GM18861 (cell line): ENCODE data around the gene NOX1.
A peak's percentile ranks its signal among the peaks of the same experiment; 100 is the strongest.

Experiments
- ATAC-seq: cut with Tn5 transposase; IDR thresholded peaks from one replicate; pipeline ENCODE4 v1.9.1; 2021; ENCODE audit not compliant: unreplicated experiment

Gene NOX1

GRCh38 chrX:100874325-100874724 is at the start of gene NOX1:
Gene NOX1, minus strand, starts transcription at chrX:100874359. Its CDS starts 220 bp downstream, at chrX:100874139.
- ATAC-seq: no peak

DNA sequence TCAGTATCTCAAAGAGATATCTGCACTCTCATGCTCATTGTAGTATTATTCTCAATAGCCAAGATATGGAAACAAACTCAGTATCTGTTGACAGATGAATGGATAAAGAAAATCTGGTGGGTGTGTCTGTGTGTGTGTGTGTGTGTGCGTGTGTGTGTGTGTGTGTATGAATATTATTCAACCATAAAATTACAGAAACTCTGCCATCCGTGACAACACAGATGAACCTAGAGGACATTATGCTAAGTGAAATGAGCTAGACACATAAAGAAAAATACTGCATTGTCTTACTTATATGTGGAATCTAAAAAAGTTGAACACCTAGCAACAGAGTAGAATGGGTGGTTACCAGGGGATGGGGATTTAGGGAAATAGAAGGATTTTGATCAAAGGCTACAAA is 41.4 kb upstream of the NOX1 start:
- ATAC-seq: no peak

DNA sequence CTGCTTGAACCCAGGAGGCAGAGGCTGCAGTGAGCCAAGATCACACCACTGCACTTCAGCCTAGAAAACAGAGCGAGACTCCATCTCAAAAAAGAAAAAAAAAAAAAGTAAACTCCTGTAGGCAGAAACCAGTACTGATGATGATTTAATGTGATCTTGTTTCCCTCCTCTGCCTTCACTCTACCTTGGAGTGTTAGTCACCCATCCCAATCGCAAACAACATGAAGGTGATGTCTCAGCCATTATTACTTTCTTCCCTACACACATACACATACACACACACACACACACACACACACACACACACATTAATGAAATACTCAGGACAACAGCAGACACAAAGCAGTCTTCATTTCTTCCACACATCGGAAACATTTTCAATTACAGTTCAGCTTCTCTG is 39.0 kb upstream of the NOX1 start:
- ATAC-seq: no peak

- no peak for ATAC-seq
Measured at GRCh38 chrX:100911731-100912130, 37.6 kb upstream of the NOX1 start.

- no peak for ATAC-seq
Measured at GRCh38 chrX:100905620-100906019, 31.5 kb upstream of the NOX1 start.

- ATAC-seq: no peak
Measured at GRCh38 chrX:100904433-100904832, 30.3 kb upstream of the NOX1 start.

DNA sequence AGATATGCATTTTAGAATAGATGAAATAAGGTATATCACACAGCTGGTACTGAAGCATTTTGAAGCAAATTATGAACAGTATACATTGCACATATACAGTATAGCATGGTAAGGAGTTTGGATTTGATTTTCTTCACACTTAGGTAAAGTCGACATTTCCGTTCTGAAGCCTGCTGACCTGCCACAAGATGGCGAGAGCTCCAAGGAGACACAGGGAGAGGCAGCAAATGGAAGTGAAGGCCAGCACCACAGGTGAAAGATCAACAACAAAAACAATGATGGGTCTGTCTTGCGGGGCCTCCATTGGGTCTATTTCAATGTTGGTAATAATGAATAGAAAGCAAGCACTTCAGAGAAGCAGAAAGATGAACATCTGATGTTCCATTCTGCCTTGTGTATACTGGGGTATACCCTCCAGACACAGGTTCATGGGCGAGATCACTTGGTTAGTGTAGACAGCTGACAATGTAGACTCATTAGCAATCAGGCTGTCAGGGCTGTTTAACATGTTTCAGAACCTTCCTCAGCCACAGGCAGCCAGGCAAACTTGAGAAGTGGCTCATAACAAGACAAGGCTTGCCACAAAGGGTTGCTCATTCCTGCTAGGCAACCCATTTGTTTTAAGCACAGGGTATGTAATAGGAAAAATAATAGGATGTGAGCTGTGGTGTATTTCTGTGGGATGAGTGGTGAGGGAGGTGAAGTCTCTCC is 21.4 kb upstream of the NOX1 start:
- ATAC-seq: no peak

DNA sequence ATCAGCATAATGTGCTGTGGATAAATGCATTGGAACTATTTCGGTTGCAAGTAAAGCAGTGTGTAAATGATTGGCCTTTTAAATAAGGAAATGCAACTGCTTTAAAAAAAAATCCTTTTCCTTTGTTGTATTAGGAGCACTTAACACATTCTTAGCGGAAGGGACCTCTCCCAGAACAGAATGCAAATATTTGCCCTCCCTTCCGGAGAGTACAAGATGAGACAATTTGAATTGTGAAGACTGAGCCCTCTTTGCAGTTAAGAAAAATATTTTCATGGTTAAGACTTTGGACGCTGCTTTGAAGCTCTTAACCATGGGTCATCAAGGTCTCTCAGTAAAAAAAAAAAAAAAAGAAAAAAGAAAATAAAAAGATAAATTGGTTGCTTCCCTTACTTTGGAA is 9.5 kb upstream of the NOX1 start:
- no peak for ATAC-seq

GRCh38 chrX:100880368-100880767 is 6.2 kb upstream of the NOX1 start:
- ATAC-seq: no peak

- ATAC-seq: no peak
Measured at GRCh38 chrX:100871594-100872560, 2.3 kb downstream of the NOX1 start.

GRCh38 chrX:100870527-100870926 is 3.6 kb downstream of the NOX1 start:
- ATAC-seq: no peak

DNA sequence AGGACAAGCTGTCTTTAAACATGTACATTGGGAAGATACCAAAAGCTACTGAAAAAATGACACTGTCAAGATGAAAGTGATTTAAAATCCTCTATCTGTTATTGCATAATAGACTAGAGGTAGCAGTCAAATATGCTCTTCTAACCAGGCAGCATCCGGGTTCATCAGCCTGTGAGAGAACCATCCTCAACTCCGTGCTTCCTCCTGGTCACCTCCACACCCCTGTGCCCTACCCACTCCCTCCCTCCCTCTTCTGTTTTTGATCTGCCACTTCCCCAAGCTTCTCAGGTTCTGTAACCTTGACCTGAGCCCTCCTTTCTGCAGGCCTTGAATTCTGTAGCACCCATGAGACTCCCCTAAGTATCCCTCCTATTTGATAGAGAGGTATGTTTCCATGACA is 5.9 kb downstream of the NOX1 start:
- no peak for ATAC-seq

- ATAC-seq: no peak
Measured at GRCh38 chrX:100864657-100865391, 9.3 kb downstream of the NOX1 start.

DNA sequence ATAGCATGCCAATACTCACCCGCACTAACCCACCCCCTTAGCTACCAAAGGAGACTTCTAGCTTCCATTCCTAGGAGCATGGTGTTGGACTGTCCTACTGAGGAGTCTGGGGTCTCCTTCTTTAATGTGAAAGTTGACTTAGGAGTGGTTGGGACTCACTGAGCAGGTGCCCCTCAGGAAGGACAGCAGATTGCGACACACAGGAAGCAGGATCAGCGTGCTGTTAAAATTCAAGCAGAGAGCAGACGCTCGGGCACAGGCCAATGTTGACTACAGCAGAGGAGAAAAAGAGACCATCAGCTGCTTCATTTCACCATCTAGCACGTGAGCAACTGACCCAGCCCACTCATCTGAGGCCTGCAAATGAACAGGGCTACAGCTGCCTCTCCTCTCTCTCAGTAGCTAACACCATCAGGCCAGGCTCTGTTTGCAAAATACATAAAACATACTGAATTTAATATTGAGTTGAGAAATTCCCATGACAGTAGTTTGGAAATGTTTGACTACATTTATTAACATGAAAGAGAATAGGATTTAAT is 10.8 kb downstream of the NOX1 start:
- ATAC-seq: no peak

DNA sequence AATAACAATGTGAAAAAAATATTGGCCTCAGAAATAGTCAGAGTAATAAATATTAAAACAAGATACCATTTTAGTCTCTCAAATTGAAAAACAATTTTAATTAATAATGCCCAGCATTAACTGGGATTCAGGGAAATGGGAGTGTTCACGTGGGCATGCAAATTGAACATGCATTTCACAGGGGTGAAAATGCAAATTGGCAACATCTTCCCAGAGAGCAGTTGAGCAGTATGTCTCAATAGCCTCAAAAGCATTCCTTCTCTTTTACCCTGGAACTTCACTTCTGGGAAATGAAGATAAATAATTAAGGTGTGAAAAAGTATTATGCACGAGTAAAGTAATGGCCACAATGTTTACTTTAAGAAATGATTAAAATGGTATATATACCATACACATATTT is 21.3 kb downstream of the NOX1 start:
- no peak for ATAC-seq

DNA sequence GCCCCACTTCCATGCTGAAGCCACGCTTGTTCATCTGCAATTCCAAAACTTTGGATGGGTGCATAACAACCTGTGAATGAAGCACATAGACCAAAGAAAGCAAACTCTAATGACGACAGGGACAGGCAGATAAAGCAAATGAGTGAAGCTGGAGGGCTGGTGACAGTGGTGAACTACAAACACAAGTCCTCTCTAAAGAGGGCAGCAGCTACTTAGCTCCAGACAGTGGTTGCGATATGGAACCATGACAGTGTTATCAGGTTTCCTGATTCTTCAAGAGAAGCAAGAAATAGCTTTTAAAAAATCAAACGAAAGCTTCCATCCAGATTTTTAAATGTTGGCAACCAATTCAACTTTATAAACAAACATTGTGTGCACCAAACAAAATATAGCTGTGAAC is 23.8 kb downstream of the NOX1 start:
- ATAC-seq: no peak

DNA sequence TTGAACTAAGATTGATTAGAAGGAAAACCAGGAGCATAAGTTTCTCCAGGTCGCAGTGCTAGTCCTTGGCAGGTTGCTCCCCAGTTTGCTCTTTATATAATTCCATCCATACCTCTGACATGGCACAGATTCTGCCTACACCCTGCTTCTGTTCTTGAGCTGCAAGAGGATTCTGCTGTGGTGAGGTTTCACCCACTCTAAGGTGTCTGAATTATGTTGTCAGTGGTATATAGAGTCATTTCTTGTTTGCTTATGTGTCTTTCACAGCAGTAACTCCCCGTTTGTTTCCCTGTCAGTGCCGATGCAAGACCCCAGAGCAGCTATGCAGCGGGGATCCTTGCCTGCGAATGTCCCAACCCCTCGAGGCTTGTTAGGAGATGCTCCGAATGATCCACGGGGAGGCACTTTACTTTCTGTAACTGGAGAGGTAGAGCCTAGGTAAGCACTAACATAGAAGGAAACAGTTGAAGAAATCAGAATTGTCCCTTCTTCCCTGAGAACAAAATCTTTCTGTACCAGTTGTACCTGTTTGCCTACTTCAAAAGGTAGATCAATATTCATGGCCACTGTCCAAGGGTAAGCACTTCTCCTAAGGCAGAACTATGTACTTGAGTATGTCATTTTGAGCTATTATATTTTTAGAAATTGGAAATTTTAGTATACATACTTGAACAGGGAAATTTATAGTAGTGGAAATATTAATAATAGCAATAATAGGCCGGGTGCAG is 42.8 kb downstream of the NOX1 start:
- ATAC-seq: no peak

- ATAC-seq: no peak
Measured at GRCh38 chrX:100830547-100830946, 43.6 kb downstream of the NOX1 start.

- no peak for ATAC-seq
Measured at GRCh38 chrX:100830143-100830542, 44.0 kb downstream of the NOX1 start.

DNA sequence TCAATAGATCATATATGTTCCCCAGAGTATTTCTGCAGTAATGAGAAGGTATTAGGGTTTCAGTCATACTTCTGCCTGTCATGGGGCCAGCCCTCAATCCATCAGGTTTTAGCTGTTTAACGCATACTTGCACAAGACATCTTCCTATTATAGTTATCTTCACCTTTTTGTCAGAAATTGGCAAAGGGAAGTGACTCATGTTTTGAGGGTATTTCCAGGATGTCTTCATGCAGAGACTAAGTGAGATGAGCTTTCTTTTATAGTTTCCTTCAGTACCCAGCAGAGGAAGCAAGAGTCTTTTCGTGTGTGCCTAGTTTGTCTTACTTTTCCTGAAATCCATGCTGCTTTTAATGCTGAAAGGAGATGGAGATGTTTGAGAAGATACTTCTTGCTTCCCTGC is 44.4 kb downstream of the NOX1 start:
- peak; percentile 84 for ATAC-seq
